ENCODE results near the gene CDH23. TPM values are rescaled to one million over a fixed set of nuclear protein-coding genes. Genes with fewer than 3 reads are reported as not detected.

CDH23 gene
- polyA plus RNA-seq, 1 donor: 4.2 TPM

GRCh38 chr10:71864911-71865361, 468.2 kb downstream of the CDH23 start:
- DNase-seq: no peak

Other genes with a start within 250 kb of the CDH23 start
- gene UNC5B, start 184.3 kb upstream of the CDH23 start, polyA plus RNA-seq (ENCODE audit: insufficient read length): 11.6 TPM
- gene SLC29A3, start 77.7 kb upstream of the CDH23 start, polyA plus RNA-seq (ENCODE audit: insufficient read length): 3.9 TPM

All from hindlimb muscle (tissue), 1 donor.